HG02938 (cell line): ENCODE data around the gene LPAR6.

Source experiments
- ATAC-seq: cut with Tn5 transposase; IDR thresholded peaks from one replicate; pipeline ENCODE4 v1.9.1; 2021; ENCODE audit warnings: mild to moderate bottlenecking, moderate library complexity; ENCODE audit not compliant: unreplicated experiment

The LPAR6 gene

GRCh38 chr13:48380581-48380980 is 32.3 kb downstream of the LPAR6 start:
- no peak for ATAC-seq

- ATAC-seq: no peak
Observed at GRCh38 chr13:48377857-48378256, 35.1 kb downstream of the LPAR6 start.

- no peak for ATAC-seq
Observed at GRCh38 chr13:48370815-48371214, 42.1 kb downstream of the LPAR6 start.

- no peak for ATAC-seq
Observed at GRCh38 chr13:48369988-48370387, 42.9 kb downstream of the LPAR6 start.
